Measurements from ENCODE around the gene EIF5B. TPM values are rescaled to one million over a fixed set of nuclear protein-coding genes. Genes with fewer than 3 reads are reported as not detected.

The EIF5B gene
- polyA plus RNA-seq, 2 of the 4 experiments (the other 2 are of a cell fraction), result 25.0 to 75.4 TPM

GRCh38 chr2:99404797-99405669 is 67.8 kb downstream of the EIF5B start:
- H3K9me3 ChIP-seq, result no peaks in the 10 kb centered on the region
- ATAC-seq (no peak), DNase-seq (ENCODE audit: low read depth in 1 of 2, low spot score in 1 of 2) (no peak), FAIRE-seq (no peak)
- ChIA-PET POLR2A (interaction anchor here (0.6 to 1.0 kb wide), 2 partner anchors 9 to 250 kb away, joined by 3 read pairs; partner anchors contain the start of genes LIPT1 and TSGA10), CTCF (no interaction called here)
- 88% methylated on average over 5 of the region's 5 CpGs for WGBS (ENCODE audit: missing lambda C conversion rate)
- no peak overlapping the region for H3K4me2 ChIP-seq
- peaks cover 9% of the 10 kb centered on the region; the same call in 1 of the 3 replicates for H3K4me1 ChIP-seq
- H3K27ac ChIP-seq, result no peak overlapping the region
- TF ChIP-seq ZNF302 (CRISPR knock-in tag; IDR thresholded peaks at IDR 0.05) (no peak), MAFK (IDR thresholded peaks at IDR 0.05; ENCODE audit: partially characterized antibody) (no peak), CHD4 (IDR thresholded peaks at IDR 0.05; ENCODE audit: borderline replicate concordance) (no peak), BCL3 (IDR thresholded peaks at IDR 0.05) (no peak), NR3C1 (IDR thresholded peaks at IDR 0.05) (no peak), GATA3 (IDR thresholded peaks at IDR 0.05; ENCODE audit: borderline replicate concordance) (no peak), NFE2L2 (conservative IDR thresholded peaks at IDR 0.05; ENCODE audit: low read length) (no peak), CBX8 (IDR thresholded peaks at IDR 0.05) (no peak), FOSB (CRISPR knock-in tag; IDR thresholded peaks at IDR 0.05) (no peak), MYC (IDR thresholded peaks at IDR 0.05; ENCODE audit: borderline replicate concordance, low read length) (no peak), ESRRA (IDR thresholded peaks at IDR 0.05; ENCODE audit: borderline replicate concordance, low read length) (no peak)
- H3K4me3 ChIP-seq, result no peak overlapping the region

- no peak overlapping the region for H3K27ac ChIP-seq
- DNase-seq (ENCODE audit: low read depth in 1 of 2, low spot score in 1 of 2) (no peak), ATAC-seq (no peak), FAIRE-seq (no peak)
- H3K9me3 ChIP-seq, result no peaks in the 10 kb centered on the region
- no peak overlapping the region for H3K4me3 ChIP-seq
- 88% methylated on average over 6 of the region's 6 CpGs for WGBS (ENCODE audit: missing lambda C conversion rate)
- peaks cover 9% of the 10 kb centered on the region; the same call in 1 of the 3 replicates for H3K4me1 ChIP-seq
- no peak for TF ChIP-seq ELK1 (IDR thresholded peaks at IDR 0.05; ENCODE audit: low read depth, low read length)
- CTCF ChIA-PET, result no interaction called here
- H3K4me2 ChIP-seq, result no peak overlapping the region
- POLR2A ChIA-PET, result no interaction called here
These were observed 68.9 kb downstream of the EIF5B start for GRCh38 chr2:99406137-99406536.

- no peak for FAIRE-seq
- Histone ChIP-seq H3K27ac (no peak overlapping the region), H3K4me2 (no peak overlapping the region), H3K4me3 (no peak overlapping the region), H3K4me1 (no peaks in the 10 kb centered on the region), H3K9me3 (no peaks in the 10 kb centered on the region)
- TF ChIP-seq HOXA7 (CRISPR knock-in tag; IDR thresholded peaks at IDR 0.05), result no peak
- TF ChIP-seq HEYL (CRISPR knock-in tag; IDR thresholded peaks at IDR 0.05), result no peak
- no peak for TF ChIP-seq HES2 (IDR thresholded peaks at IDR 0.05)
- ChIA-PET CTCF (interaction anchor here (0.5 to 1.9 kb wide), 2 partner anchors 10 to 846 kb away, joined by 4 to 6 read pairs; no protein-coding TSS in a partner anchor), POLR2A (no interaction called here)
- no peak for DNase-seq (ENCODE audit: low read depth in 1 of 2, low spot score in 1 of 2)
- ATAC-seq, result no peak
- 91% methylated on average over 4 of the region's 4 CpGs for WGBS (ENCODE audit: missing lambda C conversion rate)
These were observed 73.1 kb downstream of the EIF5B start for GRCh38 chr2:99410276-99410675.

GRCh38 chr2:99414566-99414965 is 77.4 kb downstream of the EIF5B start:
- no peak for FAIRE-seq
- CTCF ChIA-PET, result interaction anchor here (1.2 kb wide), 1 partner anchor 77 kb away, joined by 3 read pairs; the partner anchor contains the start of gene EIF5B

More at GRCh38 chr2:99414566-99414965, 77.4 kb downstream of the EIF5B start:
- POLR2A ChIA-PET, result no interaction called here
- Histone ChIP-seq H3K4me2 (no peak overlapping the region), H3K9me3 (no peaks in the 10 kb centered on the region), H3K4me1 (no peaks in the 10 kb centered on the region), H3K27ac (no peak overlapping the region), H3K4me3 (no peak overlapping the region)
- ATAC-seq (no peak), DNase-seq (ENCODE audit: low read depth in 1 of 2, low spot score in 1 of 2) (no peak)
- TF ChIP-seq FOXS1 (CRISPR knock-in tag; IDR thresholded peaks at IDR 0.05), result no peak
- WGBS (ENCODE audit: missing lambda C conversion rate), result 89% methylated on average over 1 of the region's 1 CpG

Measured in A549 (cell line).